GM12878 (cell line): ENCODE results near the gene ANO1.

Experiments used
- CTCF ChIP-seq, 3 experiments: IDR thresholded peaks in 2 of 3; conservative IDR thresholded peaks in 1 of 3; 2 replicates each; pipeline ENCODE4 v1.5.1; 2011; ENCODE audit warnings: low read depth in 3 of 3, low read length in 3 of 3, mild to moderate bottlenecking in 3 of 3, control low read depth in 2 of 3, moderate library complexity in 2 of 3, inconsistent platforms in 1 of 3, mixed read lengths in 1 of 3; ENCODE audit not compliant: control insufficient read depth in 2 of 3, insufficient read depth in 1 of 3; ENCODE audit errors: extremely low read depth in 1 of 3
- ESRRA ChIP-seq: IDR thresholded peaks from 2 replicates; pipeline ENCODE4 v1.6.1; 2012; ENCODE audit warnings: mild to moderate bottlenecking, low read length, improper control_type of control experiment
- JUND ChIP-seq: IDR thresholded peaks from 2 replicates; pipeline ENCODE4 v1.6.1; 2012; ENCODE audit warnings: low read depth, mild to moderate bottlenecking, low read length, improper control_type of control experiment, moderate library complexity
- MXI1 ChIP-seq: fragments of 150-350 bp; IDR thresholded peaks from 2 replicates; pipeline ENCODE4 v1.6.1; 2011; ENCODE audit warnings: low read depth, mild to moderate bottlenecking, inconsistent platforms, low read length, improper control_type of control experiment
- POLR2A ChIP-seq: IDR thresholded peaks from 2 replicates; pipeline ENCODE4 v1.6.1; 2011; ENCODE audit warnings: low read depth, mild to moderate bottlenecking, low read length
- POLR2AphosphoS5 ChIP-seq: IDR thresholded peaks from 2 replicates; pipeline ENCODE4 v1.6.1; 2011; ENCODE audit warnings: mild to moderate bottlenecking, low read length, inconsistent platforms
- ZBTB33 ChIP-seq: fragments of 450-650 bp; IDR thresholded peaks from 2 replicates; pipeline ENCODE4 v1.6.1; 2017; ENCODE audit warnings: mild to moderate bottlenecking

- TF ChIP-seq MXI1 = no peak
- TF ChIP-seq CTCF (IDR thresholded peaks at IDR 0.05 in 2 of 3, conservative IDR thresholded peaks at IDR 0.05 in 1 of 3; ENCODE audit: control insufficient read depth in 2 of 3, extremely low read depth in 1 of 3, insufficient read depth in 1 of 3, low read depth in 3 of 3, low read length in 3 of 3) = no peak
- TF ChIP-seq ESRRA = no peak
- no peak for TF ChIP-seq JUND
- TF ChIP-seq POLR2AphosphoS5 = no peak
- TF ChIP-seq ZBTB33 = no peak
- no peak for TF ChIP-seq POLR2A
Observed at GRCh38 chr11:70031631-70032469, 46.3 kb upstream of the ANO1 start.
